CD4-positive, alpha-beta T cell treated with Interleukin-17A for 1 hour (primary cell): ENCODE results near the gene TMEM117.
"Not testable (repeated sequence)": the region's sequence is repeated elsewhere in the genome, so short reads cannot be mapped to it uniquely, and the experiment has no call there.

Source experiments
- DNase-seq: peaks from one replicate; pipeline ENCODE4 v3.0.0-alpha.2; 2020

Gene TMEM117

GRCh38 chr12:43968736-43969135 is 132.9 kb downstream of the TMEM117 start:
- DNase-seq, result no peak

- DNase-seq, result no peak
Observed at GRCh38 chr12:43969882-43970281, 134.0 kb downstream of the TMEM117 start.

- no peak for DNase-seq
Observed at GRCh38 chr12:43973385-43973784, 137.5 kb downstream of the TMEM117 start.

GRCh38 chr12:43973993-43974392 is 138.1 kb downstream of the TMEM117 start:
- no peak for DNase-seq

- DNase-seq, result no peak
Observed at GRCh38 chr12:43976027-43976426, 140.1 kb downstream of the TMEM117 start.

GRCh38 chr12:43978556-43978955 is 142.7 kb downstream of the TMEM117 start:
- no peak for DNase-seq

GRCh38 chr12:43979450-43979849 is 143.6 kb downstream of the TMEM117 start:
- no peak for DNase-seq

- no peak for DNase-seq
Observed at GRCh38 chr12:43980627-43981191, 144.8 kb downstream of the TMEM117 start.

GRCh38 chr12:43981726-43982125 is 145.8 kb downstream of the TMEM117 start:
- DNase-seq, result no peak

GRCh38 chr12:43982544-43982943 is 146.7 kb downstream of the TMEM117 start:
- DNase-seq, result no peak

GRCh38 chr12:43988838-43989560 is 153.1 kb downstream of the TMEM117 start:
- no peak for DNase-seq

GRCh38 chr12:43992856-43993255 is 157.0 kb downstream of the TMEM117 start:
- no peak for DNase-seq

- DNase-seq, result peak; percentile 29
Observed at GRCh38 chr12:44000309-44000952, 164.6 kb downstream of the TMEM117 start.

- DNase-seq, result no peak
Observed at GRCh38 chr12:44002607-44003006, 166.7 kb downstream of the TMEM117 start.

GRCh38 chr12:44003721-44004120 is 167.8 kb downstream of the TMEM117 start:
- no peak for DNase-seq

- DNase-seq, result peak; percentile 60
Observed at GRCh38 chr12:44015333-44015941, 179.6 kb downstream of the TMEM117 start.

- no peak for DNase-seq
Observed at GRCh38 chr12:44017216-44017615, 181.3 kb downstream of the TMEM117 start.

- DNase-seq, result no peak
Observed at GRCh38 chr12:44019118-44019517, 183.2 kb downstream of the TMEM117 start.

- DNase-seq, result no peak
Observed at GRCh38 chr12:44020555-44020954, 184.7 kb downstream of the TMEM117 start.

GRCh38 chr12:44021471-44021971 is 185.6 kb downstream of the TMEM117 start:
- no peak for DNase-seq

GRCh38 chr12:44025499-44025898 is 189.6 kb downstream of the TMEM117 start:
- no peak for DNase-seq

GRCh38 chr12:44026046-44026445 is 190.2 kb downstream of the TMEM117 start:
- no peak for DNase-seq

GRCh38 chr12:44026926-44027325 is 191.0 kb downstream of the TMEM117 start:
- not testable (repeated sequence) for DNase-seq

- DNase-seq, result no peak
Observed at GRCh38 chr12:44029194-44029593, 193.3 kb downstream of the TMEM117 start.
